Measurements from ENCODE around the gene PRXL2C. TPM values are rescaled to one million over a fixed set of nuclear protein-coding genes. Genes with fewer than 3 reads are reported as not detected.

PRXL2C gene
- total and polyA plus RNA-seq, 2 of the 13 experiments (the other 11 are each of a cell fraction or from before 2014, with no cell fraction given), result 11.0 to 13.2 TPM

DNA sequence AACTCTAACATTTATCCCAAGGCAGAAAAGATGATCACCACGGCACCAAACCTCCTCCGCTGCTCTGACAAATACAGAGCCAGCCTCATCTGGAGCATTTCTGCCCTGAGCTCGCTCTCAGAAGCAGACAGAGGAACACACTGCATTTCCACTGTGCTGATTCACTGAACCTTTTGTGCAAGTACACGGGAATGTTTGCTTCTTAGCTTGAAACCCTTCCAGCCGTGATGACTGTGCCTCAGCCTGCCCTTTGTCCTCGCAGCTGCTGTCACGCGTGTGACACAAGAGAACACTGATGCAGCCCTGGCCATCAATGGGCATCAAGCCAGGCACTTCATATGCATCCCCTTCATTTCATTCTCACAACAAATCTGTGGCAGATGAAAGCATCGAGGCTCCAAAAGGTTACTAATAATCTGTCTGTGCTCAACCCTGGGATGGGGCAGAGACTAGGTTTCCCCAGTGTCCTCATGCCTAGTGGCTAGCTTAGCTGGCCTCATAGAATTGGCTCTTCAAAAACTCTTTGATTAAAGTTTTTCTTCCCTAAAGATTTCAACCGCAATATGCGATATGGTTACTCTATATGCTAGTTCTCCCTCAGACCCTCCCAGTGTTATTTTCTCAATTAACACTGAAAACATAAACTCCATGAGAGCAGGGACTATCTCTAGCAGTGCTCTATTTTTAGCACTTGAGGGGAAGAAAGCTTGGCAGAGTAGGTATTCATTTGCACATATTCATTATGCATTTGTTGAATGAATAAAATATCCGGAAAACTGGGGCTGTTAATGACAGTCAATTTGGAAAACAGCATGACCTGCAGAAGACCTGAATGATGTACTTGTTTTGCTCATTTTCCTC is 42.8 kb downstream of the PRXL2C start (continued):
- peak; percentile 46; the same call in 1 of the 2 replicates for TF ChIP-seq ARID4A (CRISPR knock-in tag; IDR thresholded peaks at IDR 0.05; ENCODE audit: borderline replicate concordance)
- peak; percentile 51; the same call in 1 of the 2 replicates for TF ChIP-seq JUN (CRISPR knock-in tag; IDR thresholded peaks at IDR 0.05)
- peak; percentile 45; the same call in 1 of the 2 replicates for TF ChIP-seq FOXK1 (CRISPR knock-in tag; IDR thresholded peaks at IDR 0.05; ENCODE audit: borderline replicate concordance, low read depth)
- no peak for TF ChIP-seq NCOA1 (CRISPR knock-in tag; IDR thresholded peaks at IDR 0.05)
- TF ChIP-seq MEIS2 (CRISPR knock-in tag; IDR thresholded peaks at IDR 0.05), result no peak
- TF ChIP-seq MIER2 (CRISPR knock-in tag; IDR thresholded peaks at IDR 0.05), result peak; percentile 57; the same call in 1 of the 2 replicates
- peak; percentile 86 for TF ChIP-seq MLX (CRISPR knock-in tag; IDR thresholded peaks at IDR 0.05)
- 0 out of 2 replicates have a peak, but pooled peaks have one; percentile 22 for TF ChIP-seq MYC (CRISPR knock-in tag; IDR thresholded peaks at IDR 0.05; ENCODE audit: borderline replicate concordance)
- peak; percentile 85; the same call in 1 of the 2 replicates for TF ChIP-seq RCOR2 (CRISPR knock-in tag; IDR thresholded peaks at IDR 0.05)
- peak; percentile 80; the same call in 1 of the 2 replicates for TF ChIP-seq ZNF614 (CRISPR knock-in tag; IDR thresholded peaks at IDR 0.05; ENCODE audit: borderline replicate concordance)
- no peak for TF ChIP-seq NR2F6 (IDR thresholded peaks at IDR 0.05)
- peak; percentile 60; the same call in 1 of the 2 replicates for TF ChIP-seq NR2F6 (CRISPR knock-in tag; IDR thresholded peaks at IDR 0.05)
- TF ChIP-seq, protein P1, sequence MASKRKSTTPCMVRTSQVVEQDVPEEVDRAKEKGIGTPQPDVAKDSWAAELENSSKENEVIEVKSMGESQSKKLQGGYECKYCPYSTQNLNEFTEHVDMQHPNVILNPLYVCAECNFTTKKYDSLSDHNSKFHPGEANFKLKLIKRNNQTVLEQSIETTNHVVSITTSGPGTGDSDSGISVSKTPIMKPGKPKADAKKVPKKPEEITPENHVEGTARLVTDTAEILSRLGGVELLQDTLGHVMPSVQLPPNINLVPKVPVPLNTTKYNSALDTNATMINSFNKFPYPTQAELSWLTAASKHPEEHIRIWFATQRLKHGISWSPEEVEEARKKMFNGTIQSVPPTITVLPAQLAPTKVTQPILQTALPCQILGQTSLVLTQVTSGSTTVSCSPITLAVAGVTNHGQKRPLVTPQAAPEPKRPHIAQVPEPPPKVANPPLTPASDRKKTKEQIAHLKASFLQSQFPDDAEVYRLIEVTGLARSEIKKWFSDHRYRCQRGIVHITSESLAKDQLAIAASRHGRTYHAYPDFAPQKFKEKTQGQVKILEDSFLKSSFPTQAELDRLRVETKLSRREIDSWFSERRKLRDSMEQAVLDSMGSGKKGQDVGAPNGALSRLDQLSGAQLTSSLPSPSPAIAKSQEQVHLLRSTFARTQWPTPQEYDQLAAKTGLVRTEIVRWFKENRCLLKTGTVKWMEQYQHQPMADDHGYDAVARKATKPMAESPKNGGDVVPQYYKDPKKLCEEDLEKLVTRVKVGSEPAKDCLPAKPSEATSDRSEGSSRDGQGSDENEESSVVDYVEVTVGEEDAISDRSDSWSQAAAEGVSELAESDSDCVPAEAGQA (IDR thresholded peaks at IDR 0.05; ENCODE audit: low read depth), result peak; percentile 45
- TF ChIP-seq, protein P1 (CRISPR knock-in tag; IDR thresholded peaks at IDR 0.05; ENCODE audit: borderline replicate concordance), result no peak
- TF ChIP-seq SPEN (CRISPR knock-in tag; IDR thresholded peaks at IDR 0.05; ENCODE audit: low read depth), result no peak
- peak; percentile 79 for TF ChIP-seq MTA1 (CRISPR knock-in tag; IDR thresholded peaks at IDR 0.05; ENCODE audit: borderline replicate concordance)
- TF ChIP-seq MXD4 (CRISPR knock-in tag; IDR thresholded peaks at IDR 0.05), result 0 out of 2 replicates have a peak, but pooled peaks have one; percentile 33
